Measurements from ENCODE around the gene MICU1.
"Not testable (repeated sequence)": the region's sequence is repeated elsewhere in the genome, so short reads cannot be mapped to it uniquely, and the experiment has no call there.

Gene MICU1

GRCh38 chr10:72509206-72509799 is 116.6 kb downstream of the MICU1 start:
- in situ Hi-C loops (cut with MboI; ENCODE audit: low sequenced_read_pairs), result no loop called here

DNA sequence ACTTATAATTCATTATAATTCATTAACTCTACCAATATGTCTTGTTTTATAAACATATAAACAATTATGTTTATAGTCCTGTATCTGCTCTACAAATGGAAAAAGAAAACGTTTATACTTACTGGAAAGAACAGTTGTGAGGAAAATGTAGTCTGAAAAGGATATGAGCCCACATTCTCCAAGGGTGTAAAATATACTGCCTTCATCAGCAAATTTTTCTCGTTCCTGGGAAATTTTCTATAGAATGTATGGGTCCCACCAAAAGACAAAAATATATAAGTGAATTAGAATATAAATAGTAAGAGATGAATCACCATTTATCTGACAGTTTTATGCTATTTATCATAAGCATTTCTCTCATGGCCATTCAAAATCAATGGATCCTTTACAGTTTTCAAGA is 117.8 kb downstream of the MICU1 start:
- in situ Hi-C loops (cut with MboI; ENCODE audit: low sequenced_read_pairs), result no loop called here

GRCh38 chr10:72506474-72506873 is 119.4 kb downstream of the MICU1 start:
- in situ Hi-C loops (cut with MboI; ENCODE audit: low sequenced_read_pairs), result no loop called here

DNA sequence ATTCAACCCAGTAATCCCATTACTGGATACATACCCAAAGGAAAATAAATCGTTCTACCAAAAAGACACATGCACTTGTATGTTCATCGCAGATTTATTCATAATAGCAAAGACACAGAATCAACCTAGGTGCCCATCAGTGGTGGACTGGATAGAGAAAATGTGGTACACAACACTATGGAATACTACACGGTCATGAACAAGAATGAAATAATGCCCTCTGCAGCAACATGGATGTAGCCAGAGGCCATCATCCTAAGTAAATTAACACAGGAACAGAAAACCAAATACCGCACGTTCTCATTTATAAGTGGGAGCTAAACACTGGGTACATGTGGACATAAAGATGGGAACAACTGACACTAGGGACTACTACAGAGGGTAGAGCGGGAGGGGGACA is 120.4 kb downstream of the MICU1 start:
- in situ Hi-C loops (cut with MboI; ENCODE audit: low sequenced_read_pairs), result no loop called here

- in situ Hi-C loops (cut with MboI; ENCODE audit: low sequenced_read_pairs), result no loop called here
These were observed 122.0 kb downstream of the MICU1 start for GRCh38 chr10:72503694-72504438.

- in situ Hi-C loops (cut with MboI; ENCODE audit: low sequenced_read_pairs), result no loop called here
These were observed 122.6 kb downstream of the MICU1 start for GRCh38 chr10:72503241-72503640.

- in situ Hi-C loops (cut with MboI; ENCODE audit: low sequenced_read_pairs), result no loop called here
These were observed 123.3 kb downstream of the MICU1 start for GRCh38 chr10:72502581-72502980.

DNA sequence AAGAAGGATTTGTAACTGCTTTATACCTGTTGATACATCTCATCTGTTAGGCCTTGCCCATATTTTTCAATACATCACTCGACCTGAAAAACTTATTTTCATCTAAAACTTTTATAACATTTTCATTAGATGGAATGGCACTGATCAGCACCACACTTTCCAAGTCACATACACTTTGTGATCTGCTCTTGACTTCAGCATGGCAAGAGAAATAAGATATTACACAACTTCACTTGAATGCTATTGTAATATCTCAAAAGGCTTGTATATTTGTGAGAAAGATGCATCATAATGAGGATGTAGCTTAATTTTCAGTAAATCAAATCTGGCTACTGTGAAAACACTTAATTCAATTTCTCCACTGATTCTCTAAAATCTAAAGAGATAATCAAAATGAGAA is 126.2 kb downstream of the MICU1 start:
- in situ Hi-C loops (cut with MboI; ENCODE audit: low sequenced_read_pairs), result no loop called here

GRCh38 chr10:72490951-72491350 is 134.9 kb downstream of the MICU1 start:
- in situ Hi-C loops (cut with MboI; ENCODE audit: low sequenced_read_pairs), result no loop called here

DNA sequence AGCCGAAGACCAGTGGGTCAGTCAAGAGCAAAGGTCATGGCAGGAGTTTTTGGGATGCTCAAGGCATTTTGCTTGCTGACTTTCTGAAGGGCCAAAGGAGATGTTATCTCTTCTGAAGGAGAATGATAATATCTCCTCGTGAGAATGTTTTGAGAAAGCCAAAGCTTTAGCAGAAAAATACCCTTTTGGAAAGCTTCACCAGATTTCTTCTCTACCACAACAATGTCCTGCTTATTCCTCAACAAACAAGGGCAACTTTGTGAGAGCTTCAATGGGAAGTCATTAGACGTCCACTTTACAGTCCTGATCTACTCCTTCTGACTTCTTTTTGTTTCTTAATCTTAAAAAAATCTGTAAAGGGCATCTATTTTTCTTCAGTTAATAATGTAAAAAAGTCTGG is 138.4 kb downstream of the MICU1 start:
- in situ Hi-C loops (cut with MboI; ENCODE audit: low sequenced_read_pairs), result no loop called here

DNA sequence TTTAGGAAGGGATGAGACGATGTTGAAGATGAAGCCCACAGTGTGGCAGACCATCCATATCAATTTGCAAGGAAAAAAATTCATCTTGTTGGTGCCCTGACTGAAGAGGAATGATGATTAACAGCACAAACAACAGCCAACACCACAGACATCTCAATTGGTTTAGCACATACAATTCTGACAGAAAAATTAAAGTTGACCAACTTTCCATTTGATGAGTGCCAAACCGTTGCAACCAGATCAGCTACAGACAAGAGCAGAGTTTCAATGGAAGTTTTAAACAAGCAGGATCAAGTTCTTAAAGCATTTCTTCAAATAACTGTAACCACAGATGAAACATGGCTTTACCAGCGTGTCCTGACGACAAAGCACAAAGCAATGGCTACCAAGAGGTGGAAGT is 138.8 kb downstream of the MICU1 start:
- in situ Hi-C loops (cut with MboI; ENCODE audit: low sequenced_read_pairs), result no loop called here

DNA sequence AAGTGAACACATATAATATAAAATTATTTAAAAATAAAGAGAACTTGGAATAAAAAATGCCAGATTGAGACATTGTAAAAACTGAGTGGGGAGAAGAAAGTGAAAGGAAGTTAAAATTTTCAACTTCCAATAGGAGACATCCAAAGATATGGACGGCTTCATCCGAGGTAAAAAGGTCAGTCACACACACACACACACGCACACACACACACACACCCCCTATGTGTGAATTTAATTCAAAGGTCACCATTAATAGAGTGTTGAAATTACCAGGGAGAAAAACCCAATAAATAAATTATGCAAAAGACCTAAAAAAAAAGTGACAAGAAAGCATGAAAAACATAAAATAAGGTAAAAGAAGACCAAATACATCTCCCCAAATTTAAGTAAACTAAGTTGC is 140.2 kb downstream of the MICU1 start:
- in situ Hi-C loops (cut with MboI; ENCODE audit: low sequenced_read_pairs), result no loop called here

DNA sequence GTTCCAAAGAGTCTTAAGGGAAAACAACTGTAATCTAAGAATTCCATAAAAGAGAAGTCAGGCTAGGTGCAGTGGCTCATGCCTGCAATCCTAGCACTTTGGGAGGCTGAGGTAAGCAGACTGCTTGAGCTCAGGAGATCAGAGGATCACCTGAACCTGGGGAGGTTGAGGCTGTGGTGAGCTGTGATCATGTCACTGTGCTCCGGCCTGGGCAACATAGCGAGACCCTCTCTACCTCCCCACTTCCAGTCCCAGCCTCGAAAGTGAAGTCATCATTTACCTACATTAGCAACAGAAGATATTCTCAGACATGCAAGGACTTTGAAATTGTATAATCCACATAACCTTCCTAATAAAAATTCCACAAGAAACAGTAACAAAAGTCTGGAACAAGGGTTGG is 141.4 kb downstream of the MICU1 start:
- in situ Hi-C loops (cut with MboI; ENCODE audit: low sequenced_read_pairs), result no loop called here

GRCh38 chr10:72483471-72483870 is 142.4 kb downstream of the MICU1 start:
- in situ Hi-C loops (cut with MboI; ENCODE audit: low sequenced_read_pairs), result no loop called here

DNA sequence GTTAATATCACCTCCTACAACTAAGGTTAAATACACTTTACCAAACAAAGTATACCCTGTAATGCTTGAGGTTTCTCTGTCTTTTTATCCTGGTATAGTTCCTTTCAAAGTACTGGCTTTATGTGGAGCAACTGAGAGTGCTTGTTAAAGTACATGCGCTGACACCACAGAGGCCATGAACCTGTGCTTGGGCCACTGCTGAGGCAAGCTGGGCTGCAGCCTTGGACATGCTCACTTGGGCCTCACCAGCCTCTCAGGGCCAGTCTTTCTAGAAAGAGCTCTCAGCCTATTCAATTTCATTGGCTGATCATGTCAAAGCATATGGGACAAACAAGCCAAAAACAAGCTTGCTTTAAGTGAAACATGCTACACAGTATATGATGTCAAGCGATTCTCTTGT is 145.0 kb downstream of the MICU1 start:
- in situ Hi-C loops (cut with MboI; ENCODE audit: low sequenced_read_pairs), result no loop called here

DNA sequence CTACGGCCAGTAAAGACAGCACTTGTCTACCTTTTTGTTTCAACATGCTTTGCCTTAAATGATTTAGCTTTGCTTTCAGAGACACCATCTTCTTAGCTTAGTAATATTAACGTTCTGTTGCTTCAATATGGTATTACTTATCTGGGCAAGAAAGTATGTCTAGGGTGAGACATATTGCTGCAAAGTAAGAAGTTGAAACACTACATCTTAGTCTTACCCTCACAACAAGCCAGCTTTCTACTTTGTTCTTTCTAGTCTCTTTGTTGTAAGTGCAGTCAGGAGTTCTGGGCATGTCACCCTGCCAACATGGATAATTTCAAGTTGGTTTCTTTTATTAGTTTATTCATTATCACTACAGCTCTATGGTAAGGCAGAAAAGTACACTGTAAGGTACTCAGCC is 148.4 kb downstream of the MICU1 start:
- in situ Hi-C loops (cut with MboI; ENCODE audit: low sequenced_read_pairs), result no loop called here

DNA sequence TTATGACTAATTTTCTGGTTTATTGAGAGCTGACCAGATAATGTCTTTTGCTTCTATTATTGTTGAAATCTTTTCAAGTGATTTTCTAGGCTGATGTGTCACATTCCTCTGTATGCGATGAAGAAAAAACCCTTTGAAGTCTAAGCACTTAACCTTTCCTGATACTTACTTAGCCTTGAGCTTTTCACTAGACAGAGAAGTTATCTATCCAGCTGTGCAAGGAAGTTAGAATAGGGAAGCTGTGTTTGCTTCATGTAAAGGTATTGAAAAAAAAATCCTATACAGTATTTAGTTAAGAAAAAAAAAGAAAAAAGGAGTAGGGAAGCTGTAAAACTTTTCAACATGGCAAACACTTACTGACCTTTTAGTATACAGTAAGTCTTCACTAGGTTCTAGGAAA is 153.6 kb downstream of the MICU1 start:
- in situ Hi-C loops (cut with MboI; ENCODE audit: low sequenced_read_pairs), result no loop called here

DNA sequence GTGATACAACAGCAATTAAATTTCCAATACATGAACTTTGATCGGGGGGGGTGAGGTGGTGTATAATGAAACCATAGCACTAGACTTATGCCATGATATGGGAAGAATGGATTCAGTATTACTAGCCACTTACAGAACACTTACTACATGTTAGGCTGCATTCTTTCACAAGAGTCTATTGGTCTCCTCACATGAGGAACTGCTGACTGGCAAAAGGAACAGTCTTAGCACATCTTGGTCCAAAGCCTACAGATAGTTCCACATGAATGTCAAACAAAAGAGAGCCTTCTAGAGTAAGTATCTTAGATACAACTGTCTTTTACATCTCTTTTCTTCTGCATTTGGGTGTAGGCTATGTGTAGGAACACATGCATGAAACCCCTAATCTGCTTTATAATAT is 155.2 kb downstream of the MICU1 start:
- in situ Hi-C loops (cut with MboI; ENCODE audit: low sequenced_read_pairs), result no loop called here

- in situ Hi-C loops (cut with MboI; ENCODE audit: low sequenced_read_pairs), result not testable (repeated sequence)
These were observed 158.8 kb downstream of the MICU1 start for GRCh38 chr10:72467064-72467463.

GRCh38 chr10:72466018-72466417 is 159.9 kb downstream of the MICU1 start:
- in situ Hi-C loops (cut with MboI; ENCODE audit: low sequenced_read_pairs), result no loop called here

DNA sequence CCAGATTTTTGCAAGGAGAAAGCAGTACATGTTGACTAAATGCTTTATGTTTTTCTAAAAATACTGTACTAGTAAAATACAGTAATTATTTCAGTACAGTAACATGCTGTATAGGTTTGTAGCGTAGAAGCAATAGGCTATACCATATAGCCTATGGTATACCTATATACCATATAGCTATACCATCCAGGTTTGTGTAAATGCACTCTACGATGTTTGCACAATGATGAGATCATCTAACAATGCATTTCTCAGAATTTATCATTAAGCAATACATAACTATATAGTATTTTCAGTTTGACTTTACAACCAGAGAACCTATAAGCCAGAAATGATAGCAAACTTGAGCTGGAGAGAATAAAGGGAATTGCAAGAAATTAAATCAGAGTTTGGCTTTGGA is 161.4 kb downstream of the MICU1 start:
- in situ Hi-C loops (cut with MboI; ENCODE audit: low sequenced_read_pairs), result no loop called here

DNA sequence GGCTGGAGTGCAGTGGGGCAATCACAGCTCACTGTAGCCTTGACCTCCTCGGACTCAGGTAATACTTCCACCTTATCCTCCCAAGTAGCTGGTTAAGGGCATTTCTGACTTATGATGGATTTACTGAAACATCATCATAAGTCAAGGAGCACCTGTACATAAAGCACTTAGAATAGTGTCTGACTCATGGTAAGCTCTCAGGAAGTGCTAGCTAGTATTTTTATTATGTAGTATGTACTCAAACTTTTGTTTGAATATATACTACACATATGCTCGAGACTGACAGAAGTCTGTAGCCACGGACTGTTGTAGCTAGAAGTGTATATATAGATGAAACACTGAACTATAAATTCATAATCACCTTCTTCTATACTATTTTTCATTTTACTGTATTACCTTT is 163.6 kb downstream of the MICU1 start:
- in situ Hi-C loops (cut with MboI; ENCODE audit: low sequenced_read_pairs), result no loop called here

GRCh38 chr10:72461085-72461484 is 164.8 kb downstream of the MICU1 start:
- in situ Hi-C loops (cut with MboI; ENCODE audit: low sequenced_read_pairs), result no loop called here

Measured in HL-60/S4 (cell line).